GM19240 (cell line): ENCODE results near the gene DNM1L.
"Not testable (repeated sequence)": the region's sequence is repeated elsewhere in the genome, so short reads cannot be mapped to it uniquely, and the experiment has no call there.

Source experiments
- DNase-seq: peaks from one replicate; pipeline ENCODE4 v3.0.0; 2011; ENCODE audit warnings: low spot score; ENCODE audit not compliant: insufficient read length

DNM1L gene

DNA sequence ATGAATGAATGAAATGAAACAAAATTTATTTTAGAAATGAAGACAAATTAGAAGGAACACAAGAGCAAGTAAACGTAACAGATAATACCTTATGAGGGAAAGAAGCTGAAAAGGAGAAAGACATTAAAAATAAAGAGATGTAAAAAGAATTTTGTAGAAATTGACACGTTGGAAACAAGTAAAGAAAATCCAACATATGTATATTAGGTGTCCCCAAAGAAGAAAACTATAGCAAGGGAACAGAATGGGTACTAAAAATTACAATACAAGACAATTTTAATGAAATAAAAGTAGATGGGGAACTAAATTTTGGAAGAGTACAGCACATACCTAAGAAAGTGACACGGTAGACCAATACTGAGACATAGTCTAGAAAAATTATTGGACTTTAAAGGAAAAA lies 16.7 kb downstream of the DNM1L start:
- no peak for DNase-seq

DNA sequence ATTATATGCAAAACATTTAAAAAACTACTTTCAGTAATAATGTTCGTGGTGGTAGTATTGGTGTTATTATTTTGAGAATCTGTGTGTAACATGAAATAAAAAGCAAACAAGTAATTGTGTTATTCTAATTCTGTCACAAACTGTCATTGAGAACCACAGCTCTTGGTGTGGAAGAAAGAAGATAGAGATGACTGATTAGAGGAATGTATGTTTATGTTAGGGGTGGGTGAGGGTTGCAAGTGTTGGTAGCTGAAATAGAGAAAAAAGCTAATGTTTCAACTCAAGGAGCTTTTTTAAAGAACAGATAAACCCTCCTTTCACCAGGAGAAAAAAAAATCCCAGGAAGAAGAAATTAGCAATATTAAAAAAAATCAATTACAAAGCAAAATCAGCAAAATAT lies 18.3 kb downstream of the DNM1L start:
- DNase-seq: no peak

DNA sequence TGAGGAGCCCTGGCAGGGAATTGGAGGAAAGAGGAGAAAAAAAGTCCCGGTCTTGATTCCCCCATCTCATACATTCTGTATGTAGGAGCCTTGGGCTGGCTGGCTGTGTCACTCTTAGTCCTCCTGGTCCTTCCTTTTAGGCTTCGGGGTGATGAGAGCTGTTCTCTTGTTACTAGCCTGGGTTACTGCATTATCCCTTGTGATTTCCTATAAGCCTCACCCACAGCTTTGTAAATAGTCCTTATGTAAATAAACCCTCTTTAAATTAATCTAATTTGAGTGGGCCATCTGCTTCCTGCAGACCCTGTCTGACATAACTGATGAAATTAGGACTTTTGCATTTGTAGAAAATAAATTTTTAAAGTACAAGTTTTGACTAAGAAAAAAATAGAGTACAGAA lies 19.2 kb downstream of the DNM1L start:
- DNase-seq: no peak

DNA sequence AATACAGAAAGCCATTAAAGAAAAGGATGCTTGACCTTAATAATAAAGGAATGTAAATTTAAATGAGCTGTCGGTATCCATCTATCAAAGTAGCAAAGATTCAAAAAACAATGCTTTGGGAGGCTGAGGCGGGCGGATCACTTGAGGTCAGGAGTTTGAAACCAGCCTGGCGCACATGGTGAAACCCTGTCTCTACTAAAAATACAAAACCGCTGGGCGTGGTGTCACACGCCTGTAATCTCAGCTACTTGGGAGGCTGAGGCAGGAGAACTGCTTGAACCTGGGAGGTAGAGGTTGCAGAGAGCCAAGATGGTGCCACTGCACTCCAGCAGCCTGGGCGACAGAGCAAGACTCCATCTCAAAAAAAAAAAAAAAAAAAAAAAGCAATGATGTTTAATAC lies 20.3 kb downstream of the DNM1L start:
- DNase-seq: not testable (repeated sequence)

DNA sequence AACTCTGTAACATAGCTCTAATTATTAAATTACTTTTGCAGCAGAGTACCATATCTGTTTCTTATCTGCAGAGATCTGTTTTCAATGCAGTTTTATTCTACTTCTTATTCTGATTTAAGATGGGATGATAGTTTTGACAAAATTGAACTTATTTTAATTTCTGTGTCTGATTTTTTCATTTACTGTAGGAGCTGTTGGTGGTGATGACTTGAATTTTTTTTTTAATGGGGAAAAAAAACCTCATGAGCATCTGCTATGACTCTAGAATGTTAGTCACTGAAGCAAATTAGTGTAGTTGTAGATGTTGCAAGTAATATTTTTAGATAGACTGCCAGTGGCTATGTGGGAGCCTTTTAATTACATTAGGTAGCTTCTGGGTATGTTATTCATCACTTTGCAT lies 23.4 kb downstream of the DNM1L start:
- DNase-seq: no peak

DNA sequence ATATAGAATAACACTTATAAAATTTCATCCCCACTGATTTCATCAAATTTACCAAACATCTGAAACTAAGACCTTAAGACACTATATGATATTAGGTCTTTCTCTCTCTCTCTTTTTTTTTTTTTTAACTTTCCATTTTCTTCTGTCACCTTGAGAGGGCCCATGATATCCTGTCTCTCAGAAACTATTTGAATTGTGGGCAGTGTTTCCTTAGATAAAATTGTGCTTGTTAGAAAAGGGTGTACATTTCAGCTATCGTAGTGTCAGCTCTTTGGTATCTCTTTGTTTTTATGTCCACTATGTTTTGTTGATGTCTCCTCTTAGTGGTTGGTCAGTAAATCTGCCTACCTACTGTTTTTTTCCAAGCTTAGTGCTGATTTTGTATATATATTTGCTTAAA lies 23.8 kb downstream of the DNM1L start:
- DNase-seq: no peak

DNA sequence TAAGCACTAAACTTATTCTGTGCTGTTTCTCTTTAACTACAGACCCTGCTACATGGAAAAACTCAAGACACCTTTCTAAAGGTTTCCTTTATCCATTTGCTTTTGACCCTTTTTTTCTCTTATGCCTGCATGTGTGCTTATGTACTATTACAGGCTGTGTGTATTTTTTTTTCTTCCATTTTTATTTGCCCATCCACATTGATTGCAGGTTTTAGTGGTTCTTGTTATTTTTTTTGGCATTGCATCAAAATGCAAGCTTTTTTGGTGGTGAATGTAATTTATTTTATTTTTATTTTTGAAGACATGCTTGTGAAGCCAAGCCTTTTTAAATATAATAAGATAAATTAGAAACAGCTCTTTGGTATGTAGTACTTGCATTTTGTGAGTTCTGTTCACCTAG lies 26.7 kb downstream of the DNM1L start:
- no peak for DNase-seq

DNA sequence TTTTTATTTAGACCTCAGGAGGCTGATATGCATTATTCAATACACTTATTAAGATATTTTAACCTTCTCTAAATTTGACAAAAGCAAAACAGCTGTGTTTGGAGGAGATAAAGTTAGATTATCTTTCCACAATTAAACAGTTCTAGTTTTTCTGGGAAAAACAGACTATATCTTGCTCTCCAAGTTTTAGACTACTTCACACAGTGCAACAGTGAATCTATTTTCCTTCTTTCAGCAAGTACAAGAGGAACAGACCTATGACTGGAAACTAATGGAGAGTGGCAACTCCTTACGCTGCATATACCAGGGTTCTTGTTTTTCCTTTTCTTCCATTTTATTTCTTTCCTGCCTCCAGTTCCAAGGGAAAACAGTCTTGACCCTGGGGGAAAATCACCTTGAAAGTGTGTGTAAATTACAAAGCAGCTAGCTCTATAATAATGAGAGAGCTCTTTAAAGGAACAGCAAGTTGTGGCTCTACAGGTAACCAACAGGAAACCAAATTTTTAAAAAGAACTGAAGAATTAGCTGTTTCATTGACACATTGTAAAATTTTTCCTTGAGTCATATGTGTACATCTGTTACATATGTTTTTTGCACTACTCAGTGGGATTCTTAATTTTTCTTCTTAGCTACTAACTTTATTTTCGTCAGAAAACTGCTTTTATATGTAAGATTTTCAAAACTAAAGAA lies 27.4 kb downstream of the DNM1L start:
- no peak for DNase-seq

DNA sequence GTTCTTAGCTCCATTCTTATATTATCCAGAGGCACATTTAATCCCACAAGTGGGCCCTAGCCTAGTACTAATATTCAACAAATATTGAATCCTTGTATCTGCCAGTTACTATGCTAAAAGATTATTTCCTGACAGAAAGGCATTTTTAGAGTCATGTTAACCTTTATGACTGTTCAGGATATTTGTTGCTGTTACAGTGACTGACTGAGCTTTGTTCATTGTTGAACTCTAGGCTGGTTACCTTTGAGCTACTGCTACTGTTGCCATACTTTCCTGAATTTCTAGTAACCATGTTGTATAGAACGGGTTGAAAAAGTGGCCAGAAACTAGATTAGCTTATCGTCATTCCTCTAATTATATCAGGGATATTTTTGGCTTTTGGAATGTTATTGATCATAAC lies 29.8 kb downstream of the DNM1L start:
- DNase-seq: no peak

DNA sequence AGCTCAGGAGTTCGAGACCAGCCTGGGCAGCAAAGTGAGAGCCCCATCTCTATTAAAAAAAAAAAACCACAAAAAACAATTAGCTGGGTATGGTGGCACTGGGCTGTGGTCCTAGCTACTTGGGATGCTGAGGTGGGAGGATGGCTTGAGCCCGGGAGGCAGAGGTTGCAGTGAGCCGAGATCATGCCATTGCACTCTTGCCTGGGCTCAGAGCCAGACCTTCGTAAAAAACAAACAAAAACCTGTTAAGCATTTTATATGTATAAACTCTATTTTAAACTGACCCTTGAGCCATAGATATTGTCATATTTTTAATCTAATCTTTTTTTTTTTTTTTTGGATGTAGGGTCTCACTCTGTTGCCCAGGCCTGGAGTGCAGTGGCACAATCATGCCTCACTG lies 35.7 kb downstream of the DNM1L start:
- DNase-seq: no peak

DNA sequence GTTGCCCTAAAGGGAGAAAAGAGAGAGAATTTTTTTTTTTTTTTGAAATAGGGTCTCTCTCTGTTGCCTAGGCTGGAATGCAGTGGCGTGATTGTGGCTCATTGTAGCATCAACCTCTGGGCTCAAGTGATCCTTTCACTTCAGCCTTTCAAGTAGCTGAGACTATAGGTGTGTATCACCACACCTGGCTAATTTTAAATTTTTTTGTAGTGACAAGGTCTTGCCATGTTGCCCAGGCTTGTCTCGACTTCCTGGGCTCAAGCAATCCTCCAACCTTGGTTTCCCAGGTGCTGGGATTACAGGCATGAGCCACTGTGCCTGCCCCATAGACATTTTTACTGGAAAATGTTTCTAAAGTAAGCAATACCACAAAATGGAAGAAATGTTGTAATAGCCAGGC lies 39.8 kb downstream of the DNM1L start:
- DNase-seq: no peak

DNA sequence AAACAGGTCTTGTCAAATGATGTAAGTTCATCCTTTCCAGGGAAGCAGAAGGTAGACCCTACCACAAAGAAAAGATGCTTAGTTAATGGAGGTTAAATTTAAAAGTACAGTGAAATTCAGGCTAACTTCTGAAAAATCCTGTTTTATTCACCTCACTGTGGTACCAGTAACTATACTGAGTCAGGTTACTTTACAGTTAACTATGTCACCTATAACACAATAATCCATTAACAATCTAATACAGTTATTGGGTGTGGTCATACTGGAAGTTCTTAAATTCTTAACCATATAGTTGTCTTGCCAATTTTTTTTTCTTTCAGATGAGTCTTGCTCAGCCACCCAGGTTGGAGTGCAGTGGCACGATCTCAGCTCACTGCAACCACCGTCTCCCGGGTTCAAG lies 46.2 kb downstream of the DNM1L start:
- DNase-seq: not testable (repeated sequence)

DNA sequence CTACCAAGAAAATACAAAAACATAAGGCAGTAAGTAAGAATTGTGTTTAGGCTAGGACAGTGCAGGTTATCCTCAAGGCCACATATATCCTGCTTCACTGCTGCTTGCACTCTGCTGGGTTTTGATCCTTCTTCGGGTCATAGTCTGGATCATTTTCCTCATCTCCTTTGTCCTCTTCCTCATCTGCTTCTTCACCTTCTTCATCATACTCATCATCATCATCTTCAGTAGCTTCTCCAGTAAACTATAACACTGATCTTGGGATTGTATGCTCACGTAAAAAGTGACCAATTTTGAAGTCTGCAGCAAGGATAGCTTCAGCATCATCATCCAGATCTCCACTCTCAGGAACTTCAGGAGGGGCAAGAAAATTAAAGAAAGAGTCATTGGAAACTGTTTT lies 47.2 kb downstream of the DNM1L start:
- no peak for DNase-seq

DNA sequence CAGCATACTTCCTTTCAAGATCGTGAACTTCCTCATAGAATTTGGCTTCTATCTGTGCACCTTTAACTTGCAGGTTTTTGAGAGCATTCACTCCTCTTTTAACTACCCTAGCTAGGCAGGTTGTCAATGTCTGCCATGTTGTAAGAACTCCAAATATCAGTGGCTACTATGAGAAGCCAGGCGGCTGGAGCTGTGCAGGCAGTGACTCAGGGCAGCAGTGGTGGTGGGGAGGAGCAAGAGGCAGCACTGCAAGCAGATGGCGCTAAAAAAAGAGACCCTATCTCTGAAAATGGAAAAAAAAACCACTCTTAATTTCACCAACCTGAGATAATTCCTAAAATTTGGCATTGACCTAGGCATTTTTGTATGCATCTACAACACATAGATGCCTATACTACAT lies 48.1 kb downstream of the DNM1L start:
- no peak for DNase-seq

DNA sequence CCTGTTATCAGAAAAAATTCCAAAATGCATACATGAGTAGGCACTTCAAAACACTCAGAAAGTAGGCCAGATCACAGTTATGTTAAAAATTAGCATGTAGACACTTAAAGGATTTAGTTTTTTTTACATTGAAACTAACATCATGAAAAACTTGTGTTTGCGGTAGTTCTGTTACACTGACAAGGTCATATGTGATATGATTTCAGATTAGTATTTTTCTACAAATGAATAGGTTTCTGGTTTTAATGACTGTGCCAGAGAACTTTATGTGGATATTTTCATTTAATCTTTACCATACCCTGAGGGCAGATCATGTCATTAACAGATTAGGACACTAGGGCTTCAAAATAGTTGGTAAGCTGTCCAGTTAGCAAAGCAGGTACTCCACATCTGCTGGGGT lies 55.9 kb downstream of the DNM1L start:
- DNase-seq: no peak

DNA sequence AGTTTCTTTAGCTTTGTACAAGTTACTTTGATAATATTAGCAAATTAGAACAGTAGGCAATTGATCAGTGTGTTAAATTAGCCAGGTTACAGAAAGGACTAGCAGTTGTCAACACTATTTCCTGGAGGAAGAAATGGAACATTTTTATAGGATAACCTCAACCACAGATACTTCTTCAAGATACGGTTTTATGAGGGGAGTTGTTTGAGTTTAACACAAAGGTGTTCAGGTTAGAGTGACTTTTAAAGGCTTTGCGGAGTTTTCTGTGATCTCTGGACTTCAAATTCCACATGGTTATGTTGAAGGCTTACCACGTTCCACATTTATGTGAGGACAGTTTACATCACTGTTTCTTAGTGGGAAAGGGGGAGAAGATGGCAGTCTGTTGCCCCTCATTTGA lies 57.3 kb downstream of the DNM1L start:
- no peak for DNase-seq

DNA sequence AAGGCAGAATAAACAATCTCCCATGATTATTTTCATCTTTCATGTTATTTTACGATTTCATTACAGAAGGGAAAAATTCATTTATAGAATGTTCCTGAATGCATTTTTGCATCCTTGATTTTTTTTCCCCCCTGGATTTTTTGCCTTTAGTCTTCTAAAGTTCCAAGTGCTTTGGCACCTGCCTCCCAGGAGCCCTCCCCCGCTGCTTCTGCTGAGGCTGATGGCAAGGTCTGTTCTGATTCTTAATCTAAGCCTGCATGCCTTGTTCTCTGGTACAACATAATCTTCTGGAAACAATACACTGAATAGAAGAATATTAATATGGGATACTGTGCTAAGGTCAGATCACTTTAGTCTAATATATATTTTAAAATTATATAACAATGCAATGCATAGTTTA lies 58.6 kb downstream of the DNM1L start:
- DNase-seq: no peak

DNA sequence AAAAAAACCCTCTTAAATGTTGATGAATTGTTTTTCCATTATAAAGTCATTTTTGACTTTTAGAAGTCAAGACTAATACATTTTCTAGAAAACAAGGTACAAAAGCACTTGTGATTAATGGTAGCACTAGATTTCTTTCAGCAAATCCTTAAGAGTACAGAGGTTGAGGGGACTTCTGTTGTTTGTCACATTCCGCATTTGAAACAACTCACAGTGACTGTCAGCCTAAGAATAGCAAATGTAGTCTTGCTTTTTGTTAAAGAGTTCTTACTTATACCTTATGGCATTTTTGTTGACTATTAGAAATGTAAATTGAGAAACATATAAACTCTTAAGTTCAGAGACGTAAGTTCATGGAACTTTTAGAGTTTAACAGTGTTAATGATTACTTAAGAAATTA lies 60.2 kb downstream of the DNM1L start:
- no peak for DNase-seq

DNA sequence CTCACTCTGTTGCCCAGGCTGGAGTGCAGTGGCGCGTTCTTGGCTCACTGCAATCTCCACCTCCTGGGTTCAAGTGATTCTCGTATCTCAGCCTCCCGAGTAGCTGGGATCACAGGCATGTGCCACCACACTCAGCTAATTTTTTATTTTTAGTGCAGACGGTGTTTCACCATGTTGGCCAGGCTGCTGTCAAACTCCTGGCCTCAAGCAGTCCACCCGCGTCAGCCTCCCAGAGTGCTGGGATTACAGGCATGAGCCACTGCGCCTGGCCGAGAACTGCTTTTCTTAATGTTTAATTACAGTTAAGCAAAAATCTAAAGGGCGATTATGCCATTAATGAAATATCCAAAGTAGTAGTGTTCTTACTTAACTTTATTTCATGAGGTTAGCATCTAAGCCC lies 63.0 kb downstream of the DNM1L start:
- no peak for DNase-seq

DNA sequence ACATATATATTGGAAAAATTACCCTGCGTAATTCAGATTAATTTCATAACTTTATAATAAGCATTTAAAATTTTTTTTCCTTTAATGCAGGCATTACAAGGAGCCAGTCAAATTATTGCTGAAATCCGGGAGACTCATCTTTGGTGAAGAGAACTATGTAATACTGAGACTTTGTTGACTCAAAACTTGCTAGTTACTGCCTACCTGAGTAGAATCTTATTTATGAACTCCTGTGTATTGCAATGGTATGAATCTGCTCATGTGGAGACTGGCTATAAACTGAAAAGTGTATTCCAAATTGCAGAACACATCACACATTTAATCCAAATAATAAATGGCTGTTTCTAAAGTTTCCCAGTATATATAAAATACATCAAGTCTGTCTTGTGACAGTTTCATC lies 64.2 kb downstream of the DNM1L start:
- no peak for DNase-seq

DNA sequence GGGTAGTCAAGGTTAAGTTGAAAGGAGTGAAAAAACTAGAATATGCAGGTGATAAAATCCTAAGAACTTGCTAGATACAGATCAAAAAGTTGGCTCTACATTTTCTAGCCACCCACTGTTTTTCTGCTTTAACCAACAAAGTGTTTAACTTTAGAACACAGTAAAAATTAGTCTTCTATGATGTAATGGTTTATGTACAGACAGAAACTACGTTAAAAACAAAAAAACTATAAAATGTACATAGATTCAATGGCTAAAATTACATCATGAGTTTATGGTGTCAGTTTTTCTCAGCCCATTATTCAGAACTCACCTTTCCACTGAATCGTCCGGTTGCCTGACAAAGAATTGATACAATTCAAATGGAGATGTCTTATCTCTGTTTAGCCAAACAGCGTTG lies 74.5 kb downstream of the DNM1L start:
- no peak for DNase-seq

DNA sequence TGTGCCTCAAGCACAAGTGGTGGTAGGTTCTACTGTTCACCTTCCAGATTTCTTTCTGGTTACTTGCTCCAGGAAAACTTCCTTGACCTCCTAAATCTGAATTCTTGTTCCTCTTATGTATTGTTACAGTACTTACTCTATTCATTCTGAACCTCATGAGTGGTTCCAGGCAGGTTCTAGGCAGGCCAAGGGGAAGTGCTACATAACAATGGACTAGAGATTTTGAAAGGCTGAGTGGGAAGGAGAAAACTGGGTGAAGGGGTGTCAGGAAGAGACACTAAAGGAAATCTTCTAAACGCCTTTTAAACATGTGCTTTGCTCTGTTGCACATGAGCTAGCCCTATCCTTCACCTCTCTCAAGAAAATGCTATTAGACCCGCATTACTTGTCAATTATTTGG lies 75.0 kb downstream of the DNM1L start:
- no peak for DNase-seq

DNA sequence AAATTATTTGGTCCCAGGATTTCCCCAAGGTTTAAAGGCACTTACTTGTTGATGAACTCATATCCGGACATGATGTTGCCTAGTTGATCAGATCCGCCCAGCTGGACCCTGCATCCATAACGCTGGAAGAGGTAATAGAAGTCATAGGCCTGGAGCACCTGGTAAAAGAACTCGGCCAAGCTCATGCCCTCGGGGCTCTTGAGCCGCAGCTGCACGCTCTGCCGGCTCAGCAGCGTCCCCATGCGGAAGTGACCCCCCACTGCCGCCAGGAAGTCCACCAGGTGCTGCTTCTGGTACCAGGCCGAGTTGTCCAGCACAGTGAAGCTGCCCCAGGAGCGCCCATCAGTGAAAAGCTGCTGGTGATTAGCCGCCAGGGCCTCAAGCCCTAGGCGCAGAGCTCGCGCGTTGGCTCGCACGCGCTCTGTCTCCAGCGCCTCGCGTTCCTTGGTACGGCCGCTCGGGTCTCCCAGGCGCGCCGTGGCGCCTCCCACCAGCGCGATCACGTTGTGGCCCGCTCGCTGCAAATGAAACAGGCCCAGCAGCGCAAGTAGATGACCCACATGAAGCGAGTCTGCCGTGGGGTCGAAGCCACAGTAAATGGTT lies 76.1 kb downstream of the DNM1L start:
- no peak for DNase-seq
